RKO (cell line): ENCODE data around the gene OR51I2.

Experiments
- DNase-seq: peaks from one replicate; pipeline ENCODE4 v3.0.0-alpha.2; 2016; ENCODE audit warnings: low spot score

The OR51I2 gene, protein sequence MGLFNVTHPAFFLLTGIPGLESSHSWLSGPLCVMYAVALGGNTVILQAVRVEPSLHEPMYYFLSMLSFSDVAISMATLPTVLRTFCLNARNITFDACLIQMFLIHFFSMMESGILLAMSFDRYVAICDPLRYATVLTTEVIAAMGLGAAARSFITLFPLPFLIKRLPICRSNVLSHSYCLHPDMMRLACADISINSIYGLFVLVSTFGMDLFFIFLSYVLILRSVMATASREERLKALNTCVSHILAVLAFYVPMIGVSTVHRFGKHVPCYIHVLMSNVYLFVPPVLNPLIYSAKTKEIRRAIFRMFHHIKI

GRCh38 chr11:5449023-5449422, at the start of gene OR51I2:
Gene OR51I2, plus strand, starts transcription at chr11:5449323. Its CDS starts 4,166 bp downstream, at chr11:5453489.
- no peak for DNase-seq

DNA sequence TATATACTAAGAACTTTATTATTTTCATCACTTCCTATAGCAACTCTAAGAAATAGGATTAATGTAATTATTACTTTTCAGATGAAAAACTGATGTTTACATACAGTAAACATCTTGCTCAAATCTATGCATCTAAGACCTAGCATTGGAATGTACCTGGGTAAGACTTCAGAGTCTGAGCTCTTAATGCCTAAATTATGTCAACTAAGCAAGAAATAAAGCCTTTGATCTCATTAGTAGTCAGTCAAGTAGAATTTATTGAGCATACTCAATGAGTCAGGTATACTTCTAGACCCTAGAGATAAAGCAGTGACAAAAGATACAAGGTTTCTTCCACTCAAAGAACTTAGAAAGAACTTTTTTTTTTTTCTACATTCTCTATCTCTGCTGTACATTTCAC, 44.0 kb upstream of the OR51I2 start:
- DNase-seq = no peak

GRCh38 chr11:5420993-5421392, 28.1 kb upstream of the OR51I2 start:
- no peak for DNase-seq

DNA sequence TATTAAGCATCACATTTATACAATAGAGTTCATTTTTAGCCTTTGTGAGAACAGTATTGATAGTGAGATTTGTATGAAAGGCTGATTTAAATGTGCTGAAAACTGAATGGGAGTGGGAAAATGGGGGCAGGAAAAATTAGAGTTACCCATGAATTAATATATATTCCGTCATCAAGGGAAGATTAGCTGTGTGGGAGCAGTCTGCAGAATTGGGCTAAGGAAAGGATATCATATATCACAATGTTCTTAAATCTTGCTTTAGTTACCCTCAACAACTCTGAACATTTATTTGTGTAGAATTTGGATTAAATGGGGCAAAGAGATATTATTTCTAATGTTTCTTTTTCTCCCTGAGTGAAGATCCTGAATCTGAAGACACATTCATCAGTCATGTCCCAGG, 27.3 kb upstream of the OR51I2 start, which contains the start of gene OR51Q1:
Gene OR51Q1 (plus strand): TSS at position 301 of the 400 bp plus-strand sequence. CDS start 90 bp downstream, at position 391.
- no peak for DNase-seq

DNA sequence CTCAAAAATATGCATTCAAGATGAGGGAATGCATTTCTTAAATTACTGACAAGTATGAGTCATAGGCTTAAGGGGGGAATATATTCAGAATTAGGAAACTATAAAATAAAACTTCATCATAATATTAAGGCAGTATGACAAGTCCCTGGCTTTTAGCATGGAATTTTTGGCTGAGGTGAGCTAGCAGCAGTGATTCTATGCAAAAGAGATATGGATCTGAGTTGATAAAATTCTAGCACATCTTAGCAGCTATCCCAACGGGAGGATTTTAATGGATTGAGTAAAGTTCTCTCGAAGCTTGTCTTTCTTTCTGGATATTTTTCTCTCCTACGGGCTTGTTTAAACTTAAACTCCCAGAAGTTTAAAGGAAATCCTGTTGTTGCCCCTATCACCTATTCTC, 26.0 kb upstream of the OR51I2 start:
- no peak for DNase-seq

DNA sequence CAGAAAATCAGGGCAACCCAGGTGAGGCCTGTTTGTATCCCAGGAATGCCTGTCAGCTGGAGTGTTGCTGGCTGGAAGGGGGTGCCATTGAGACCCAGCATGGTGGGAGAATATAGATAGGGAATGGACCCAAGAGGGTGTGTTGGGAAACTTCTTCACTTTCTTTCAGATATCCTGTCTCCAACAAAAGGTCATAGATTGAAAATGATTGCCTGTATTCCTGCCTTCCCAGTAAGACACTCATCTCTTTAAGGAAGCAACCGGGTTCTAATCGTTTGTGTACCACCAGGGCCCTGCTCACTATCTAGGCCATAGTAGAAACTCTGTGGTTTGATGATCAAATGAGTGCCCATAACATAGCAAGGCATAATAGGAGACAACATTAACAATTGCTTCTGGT, 7.7 kb upstream of the OR51I2 start, which contains the start of gene OR51I1:
Gene OR51I1 (minus strand): TSS at position 101 of the 400 bp plus-strand sequence. CDS start 0 bp downstream, at position 101.
- DNase-seq = no peak

DNA sequence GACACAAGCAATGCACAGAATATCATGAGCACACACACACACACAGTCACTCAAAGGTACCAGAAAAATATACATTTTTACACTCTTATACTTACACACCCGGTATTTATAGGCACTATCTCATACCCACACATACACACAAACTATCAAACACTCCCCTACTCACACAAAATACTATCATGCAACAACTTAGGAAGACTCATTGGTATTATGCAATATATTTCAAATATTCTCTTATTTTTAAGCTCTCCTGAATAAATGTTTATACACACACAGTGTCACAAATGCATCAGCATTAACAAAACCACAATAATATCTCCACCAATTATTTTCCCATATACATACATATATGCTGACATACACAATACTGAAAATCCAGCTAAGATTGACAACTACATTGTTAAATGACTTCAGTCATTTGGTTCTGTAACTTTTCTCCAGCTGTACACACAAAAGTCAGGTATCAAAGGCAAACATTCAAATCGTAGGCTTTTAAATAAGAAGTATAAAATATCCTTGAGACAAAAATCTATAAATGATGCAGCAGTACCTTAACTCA, 5.2 kb upstream of the OR51I2 start:
- DNase-seq = no peak

DNA sequence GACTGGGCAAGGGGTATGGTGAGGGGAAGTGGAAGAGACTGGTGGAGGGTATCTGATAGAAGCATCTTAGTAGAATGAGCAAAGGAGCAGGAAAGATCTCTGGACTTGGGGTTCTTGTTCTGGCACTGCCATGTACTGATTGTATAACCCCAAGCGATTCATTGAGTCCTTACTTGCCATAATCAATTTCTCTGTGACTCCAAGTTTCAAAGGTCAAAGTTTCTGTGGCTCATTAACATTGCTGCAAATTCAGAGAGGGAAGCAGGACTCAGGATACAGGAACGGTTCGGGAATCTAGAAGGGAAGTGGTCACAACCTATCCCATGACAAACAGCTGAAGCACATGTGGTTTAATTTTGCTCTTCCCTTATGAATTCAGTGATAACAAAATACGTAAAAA, 309 bp downstream of the OR51I2 start:
- no peak for DNase-seq

DNA sequence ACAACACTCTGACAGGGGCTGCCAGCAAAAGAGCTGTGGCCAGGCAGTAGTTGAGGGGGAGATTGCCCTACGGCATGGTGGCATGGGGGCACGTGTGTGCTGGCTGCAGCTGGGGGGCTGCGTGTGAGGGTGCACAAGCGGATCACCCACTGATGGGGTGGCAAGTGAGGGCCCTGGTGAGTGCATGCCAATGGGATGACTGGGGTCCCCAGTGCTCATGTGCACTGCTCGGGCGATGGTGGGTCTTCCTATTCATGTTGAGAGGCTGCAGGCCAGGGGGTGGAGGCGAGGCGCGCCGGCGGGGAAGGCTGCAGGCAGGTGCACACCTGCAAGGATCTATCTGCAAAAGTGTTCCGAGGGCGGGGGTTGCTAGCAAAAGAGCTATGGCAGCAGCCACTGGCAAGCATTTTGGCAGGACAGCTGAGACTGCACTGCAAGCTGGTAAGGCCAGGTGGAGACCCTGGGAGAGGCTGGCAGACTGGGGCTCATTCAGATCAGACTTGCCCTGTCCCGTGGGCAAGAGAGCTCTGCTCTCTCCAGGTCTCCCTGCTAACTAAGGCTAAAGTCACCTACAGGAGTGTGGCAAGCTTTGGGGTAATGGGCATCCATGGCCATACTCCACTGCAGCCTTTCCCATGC, 12.0 kb downstream of the OR51I2 start:
- DNase-seq = no peak

GRCh38 chr11:5467527-5467926, 18.4 kb downstream of the OR51I2 start:
- DNase-seq = no peak

DNA sequence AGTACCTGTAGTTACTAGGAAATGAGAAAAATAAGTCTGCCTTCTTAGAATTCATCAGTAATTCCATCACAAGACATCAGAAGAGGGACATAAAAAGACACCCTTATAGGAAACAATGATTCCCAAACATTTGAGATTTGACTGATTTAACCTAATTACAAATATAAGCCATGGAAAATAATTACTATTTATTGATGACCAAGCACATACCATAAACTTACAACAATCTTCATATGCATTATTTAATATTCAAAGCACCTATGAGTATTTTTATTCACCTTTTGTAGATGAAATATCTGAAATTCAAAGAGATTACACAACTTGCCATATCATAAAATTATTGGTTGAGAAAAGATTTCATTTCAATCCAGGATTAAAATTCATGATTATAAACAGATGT, 24.8 kb downstream of the OR51I2 start:
- no peak for DNase-seq

DNA sequence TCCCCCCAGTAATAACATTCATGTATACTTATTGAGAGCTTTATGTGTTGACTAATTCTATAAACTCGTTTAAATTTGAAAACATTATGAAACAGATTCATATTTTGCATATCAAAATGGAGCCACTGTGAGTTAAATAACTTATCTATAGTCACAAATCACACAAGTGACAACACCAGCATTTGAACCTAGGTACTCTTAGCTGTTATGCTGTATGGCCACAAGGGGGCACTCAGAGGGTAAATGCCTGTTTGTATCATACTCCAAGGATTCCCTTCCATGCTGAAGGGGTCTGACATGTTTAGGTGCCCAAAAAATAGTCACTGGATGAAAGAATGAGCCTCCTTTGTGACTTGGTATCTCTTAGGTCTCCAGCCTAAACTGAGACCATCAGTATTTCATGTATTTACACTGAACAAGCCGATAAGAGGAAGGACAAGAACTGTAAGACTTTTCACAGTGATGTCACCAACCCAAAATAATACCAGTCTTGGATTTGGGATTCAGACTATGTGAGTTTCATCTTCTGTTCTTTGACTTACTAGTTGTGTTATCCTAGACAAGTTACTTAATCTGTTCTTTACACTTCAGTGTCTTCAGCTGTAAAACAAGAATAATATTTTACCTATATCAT, 27.2 kb downstream of the OR51I2 start:
- DNase-seq = peak; percentile 47

DNA sequence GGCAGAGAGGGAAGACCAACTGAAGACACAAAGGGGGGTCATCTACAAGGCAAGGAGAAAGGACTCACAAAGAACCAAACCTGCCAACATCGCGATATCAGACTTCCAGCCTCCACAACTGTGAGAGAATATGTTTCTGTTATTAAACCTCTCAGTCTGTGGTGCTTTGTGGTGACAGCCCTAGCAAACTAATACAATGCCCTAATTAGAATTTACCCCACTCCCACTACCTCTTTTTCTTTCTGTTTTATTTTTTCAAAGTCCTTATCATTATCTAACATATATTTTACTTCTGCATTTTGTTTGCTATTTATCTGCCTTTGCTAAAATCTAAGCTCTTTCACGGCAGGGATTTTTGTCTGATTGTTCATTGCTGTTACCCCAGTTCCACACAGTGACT, 36.9 kb downstream of the OR51I2 start:
- no peak for DNase-seq

DNA sequence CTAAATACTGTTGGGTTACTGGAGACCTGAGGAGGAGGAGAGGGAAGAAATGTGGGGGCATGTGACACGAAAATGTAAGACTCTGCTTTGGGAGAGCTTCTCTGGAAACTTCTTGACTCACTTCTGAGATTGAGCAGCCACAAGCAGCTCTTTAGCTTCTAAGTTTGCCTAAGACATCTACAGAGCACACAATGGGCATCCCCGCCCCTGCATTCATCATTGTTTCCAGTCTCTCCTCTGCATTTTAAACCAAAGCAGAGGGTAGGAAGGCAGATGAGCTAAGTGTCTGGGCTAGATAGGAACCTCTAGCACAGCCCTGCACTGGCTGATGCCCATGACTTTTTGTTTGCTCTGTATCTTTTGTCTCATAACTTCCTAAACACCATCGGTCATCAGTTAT, 37.3 kb downstream of the OR51I2 start:
- DNase-seq = no peak

DNA sequence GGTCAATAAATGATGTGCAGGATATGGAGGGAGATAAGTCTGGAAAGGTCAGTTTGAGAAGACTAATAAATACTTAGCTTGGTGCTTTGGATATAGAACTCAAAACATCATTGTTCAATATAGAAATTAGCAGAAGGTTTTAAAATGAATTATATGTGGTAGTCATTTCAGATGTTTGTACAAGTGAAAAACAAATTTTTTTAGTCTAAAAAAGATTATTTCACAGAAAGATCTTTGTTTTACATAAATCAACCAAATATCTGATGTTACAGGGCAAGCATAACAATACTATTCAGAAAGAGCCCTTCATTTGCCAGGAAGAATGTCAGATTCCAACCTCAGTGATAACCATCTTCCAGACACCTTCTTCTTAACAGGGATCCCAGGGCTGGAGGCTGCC, 39.3 kb downstream of the OR51I2 start, which contains the start of gene OR52D1:
Gene OR52D1 (plus strand): TSS at position 301 of the 400 bp plus-strand sequence. CDS start 22 bp downstream, at position 323.
- DNase-seq = no peak

- DNase-seq = no peak
Observed at GRCh38 chr11:5488798-5489399, 39.8 kb downstream of the OR51I2 start.

DNA sequence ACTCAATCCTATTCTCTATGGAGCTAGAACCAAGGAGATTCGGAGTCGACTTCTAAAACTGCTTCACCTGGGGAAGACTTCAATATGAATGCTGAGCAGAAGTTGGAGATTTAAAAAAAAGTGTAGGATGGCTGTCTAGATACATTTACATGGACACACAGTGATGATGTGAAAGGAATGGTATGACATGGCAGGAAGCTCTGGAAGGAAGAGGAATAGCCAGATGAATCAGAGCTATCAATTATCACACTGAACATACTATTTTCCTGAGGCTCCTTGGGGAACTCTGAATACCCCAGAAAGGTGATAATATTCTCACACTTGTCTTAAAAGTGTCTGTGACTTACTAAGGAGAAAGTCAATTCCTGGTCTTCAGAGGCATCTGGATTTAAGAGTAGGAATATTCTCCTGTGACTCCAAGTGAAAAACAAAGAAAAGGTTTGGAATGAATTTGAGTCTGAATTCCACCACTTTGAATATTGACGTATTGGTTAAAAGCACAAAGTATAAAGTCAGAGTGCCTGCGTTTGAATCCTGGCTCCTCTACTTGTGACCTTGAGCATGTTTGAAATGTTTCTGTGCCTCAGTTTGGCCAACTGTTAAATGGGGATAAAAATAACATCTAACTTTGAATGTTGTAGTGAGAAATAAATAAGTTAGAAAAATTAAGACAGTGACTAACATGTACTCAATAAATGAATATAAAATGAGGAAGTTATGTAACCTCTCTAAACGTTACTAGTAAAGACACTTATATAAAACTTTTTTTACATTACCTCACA, 40.6 kb downstream of the OR51I2 start:
- no peak for DNase-seq

GRCh38 chr11:5499671-5500070, 50.5 kb downstream of the OR51I2 start:
- DNase-seq = no peak

GRCh38 chr11:5500393-5500801, 51.3 kb downstream of the OR51I2 start:
- DNase-seq = no peak

GRCh38 chr11:5504403-5504921, 55.3 kb downstream of the OR51I2 start:
- DNase-seq = no peak
